Panc1 (cell line): Measurements from ENCODE around the gene EXOC6B. TPM values are rescaled to one million over a fixed set of nuclear protein-coding genes. Genes with fewer than 3 reads are reported as not detected.

Experiments used
- ATAC-seq: fragments of 200-7000 bp; cut with Tn5 transposase; 2 replicates; pipeline ENCODE4 v1.9.1; 2020; ENCODE audit warnings: mild to moderate bottlenecking, moderate library complexity
- BruUV-seq: library from RNA; stranded (reverse); fragments of 400-500 nt; replicated peaks from 2 replicates; lab custom pipeline; 2021; lab: Mats Ljungman, UMichigan
- CTCF ChIA-PET: fragments of 300-600 bp; sonication (Branson Sonifier 250); formaldehyde crosslinking; loops from one replicate; lab custom pipeline; 2022; ENCODE audit warnings: antibody characterized with exemption; lab: Charles Lee
- POLR2A ChIA-PET: fragments of 300-600 bp; sonication (Branson Sonifier 250); formaldehyde crosslinking; loops from one replicate; lab custom pipeline; 2022; ENCODE audit warnings: antibody characterized with exemption; lab: Charles Lee
- DNase-seq: peaks from one replicate; pipeline ENCODE4 v3.0.0-alpha.2; 2010; ENCODE audit warnings: low read depth, low spot score
- H3K27ac ChIP-seq: 2 replicates; pipeline ENCODE4 v1.5.1; 2011; ENCODE audit warnings: mild to moderate bottlenecking, low read length, inconsistent platforms
- H3K27me3 ChIP-seq: fragments of 200-500 bp; sonication (Bioruptor generic); 2 replicates; pipeline ENCODE4 v1.6.0; 2014; ENCODE audit warnings: low read length, inconsistent platforms; ENCODE audit not compliant: control insufficient read depth, insufficient read depth
- H3K36me3 ChIP-seq: fragments of 200-500 bp; sonication (Bioruptor generic); 2 replicates; pipeline ENCODE4 v1.5.1; 2014; ENCODE audit warnings: inconsistent platforms, mild to moderate bottlenecking, low read length, moderate library complexity; ENCODE audit not compliant: control insufficient read depth, insufficient read depth
- H3K4me1 ChIP-seq: 2 replicates; pipeline ENCODE4 v1.5.1; 2011; ENCODE audit warnings: inconsistent platforms, mild to moderate bottlenecking, low read length, moderate library complexity; ENCODE audit not compliant: control insufficient read depth, insufficient read depth
- H3K4me3 ChIP-seq, 2 experiments: 2 replicates each; pipeline ENCODE4 v1.5.1; 2011 to 2012; ENCODE audit warnings: low read depth in 2 of 2, low read length in 2 of 2, mild to moderate bottlenecking in 2 of 2, inconsistent platforms in 1 of 2, moderate library complexity in 1 of 2
- H3K9me3 ChIP-seq: fragments of 200-500 bp; sonication (Bioruptor generic); 2 replicates; pipeline ENCODE4 v1.5.1; 2014; ENCODE audit warnings: low read depth, mild to moderate bottlenecking, inconsistent platforms, low read length, moderate library complexity; ENCODE audit not compliant: control insufficient read depth, insufficient read depth
- CTCF ChIP-seq: fragments of 450-650 bp; IDR thresholded peaks from 2 replicates; pipeline ENCODE4 v1.5.1; 2017; ENCODE audit warnings: mild to moderate bottlenecking
- POLR2AphosphoS5 ChIP-seq: IDR thresholded peaks from 2 replicates; pipeline ENCODE4 v1.6.1; 2012; ENCODE audit warnings: mild to moderate bottlenecking, low read depth, low read length, moderate library complexity
- REST ChIP-seq, 2 experiments: IDR thresholded peaks; 2 replicates each; pipeline ENCODE4 v1.6.1; 2011 to 2012; ENCODE audit warnings: low read depth in 2 of 2, control low read depth in 1 of 2, low read length in 1 of 2, mild to moderate bottlenecking in 1 of 2, moderate library complexity in 1 of 2; ENCODE audit not compliant: insufficient read depth in 1 of 2
- SIN3A ChIP-seq: IDR thresholded peaks from 2 replicates; pipeline ENCODE4 v1.6.1; 2012; ENCODE audit warnings: low read depth, mild to moderate bottlenecking, low read length, moderate library complexity, borderline replicate concordance; ENCODE audit not compliant: insufficient read depth
- TCF7L2 ChIP-seq: IDR thresholded peaks from 2 replicates; pipeline ENCODE4 v1.6.1; 2011; ENCODE audit warnings: mild to moderate bottlenecking, low read depth, low read length, inconsistent platforms
- in situ Hi-C: cut with HindIII; loops from 2 replicates; pipeline ENCODE4 v1.10.0; 2016; ENCODE audit warnings: low sequenced_read_pairs, low pct_unique_long_range_greater_than_20kb
- intact Hi-C: fragments of 100-400 bp; cut with micrococcal nuclease; formaldehyde crosslinking; loops from one replicate; pipeline ENCODE4 v1.10.0; 2022; ENCODE audit not compliant: unreplicated experiment
- total RNA-seq: library from RNA; stranded (reverse); gene quantifications from one replicate; pipeline ENCODE4 v1.2.1, GENCODE V29; 2021; ENCODE audit not compliant: unreplicated experiment

EXOC6B gene
- total RNA-seq, 1 experiment from 2014 or later: 23.2 TPM

GRCh38 chr2:72843301-72843700 is 17.5 kb upstream of the EXOC6B start:
- Histone ChIP-seq H3K4me1 (no peaks in the 10 kb centered on the region), H3K4me3 (no peak overlapping the region), H3K27ac (no peak overlapping the region), H3K27me3 (peaks cover 9% of the 10 kb centered on the region; the same call in 1 of the 2 replicates), H3K9me3 (no peaks in the 10 kb centered on the region), H3K36me3 (no peaks in the 10 kb centered on the region)
- TF ChIP-seq TCF7L2 (no peak), POLR2AphosphoS5 (no peak), CTCF (no peak), SIN3A (no peak), REST (IDR thresholded peaks at IDR 0.05; ENCODE audit: insufficient read depth in 1 of 2, low read depth in 2 of 2, low read length in 1 of 2) (no peak)
- POLR2A ChIA-PET: no interaction called here
- in situ Hi-C loops (no loop called here), intact Hi-C loops (no loop called here)
- no peak for DNase-seq
- no TSS peak for BruUV-seq
- CTCF ChIA-PET: no interaction called here
- no peak for ATAC-seq

DNA sequence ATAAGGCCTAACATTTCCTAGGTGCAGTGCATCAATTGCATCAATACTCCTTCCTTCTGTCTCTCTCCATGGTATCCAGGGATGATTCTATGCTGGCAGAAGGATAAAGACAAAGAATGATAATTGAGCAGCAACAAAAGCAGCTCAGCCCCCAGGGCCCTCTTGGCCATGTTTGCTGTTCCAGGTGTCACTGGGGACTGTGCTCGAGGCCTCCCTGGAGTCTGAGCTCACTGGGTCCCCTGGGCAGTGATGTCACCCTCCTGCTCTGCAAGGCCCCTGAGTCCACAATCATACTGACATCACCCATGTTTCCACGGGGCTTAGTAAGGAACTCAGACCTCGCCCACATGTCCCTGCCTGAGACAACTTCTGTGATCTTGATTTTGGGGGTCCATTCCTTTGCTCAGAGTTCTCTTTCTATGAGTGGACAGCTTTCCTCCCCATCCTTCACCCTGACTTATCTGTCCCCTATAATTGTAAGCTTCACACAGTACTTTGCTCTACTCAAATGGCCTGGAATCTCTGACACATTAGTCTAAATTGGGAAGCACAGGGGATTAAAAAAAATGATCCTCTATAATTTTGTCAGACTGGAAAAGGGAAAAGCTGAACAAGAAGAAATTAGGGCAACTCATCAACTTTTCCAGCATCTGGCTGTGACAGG is 15.8 kb upstream of the EXOC6B start:
- Histone ChIP-seq H3K4me1 (no peaks in the 10 kb centered on the region), H3K4me3 (no peak overlapping the region), H3K27me3 (peaks cover 10% of the 10 kb centered on the region; the same call in 1 of the 2 replicates), H3K27ac (no peak overlapping the region), H3K9me3 (no peaks in the 10 kb centered on the region; the same call in 1 of the 2 replicates), H3K36me3 (no peaks in the 10 kb centered on the region)
- intact Hi-C loops (no loop called here), in situ Hi-C loops (no loop called here)
- ATAC-seq (no peak), DNase-seq (no peak)
- ChIA-PET POLR2A (interaction anchor here (0.5 kb wide), 1 partner anchor 286 kb away, joined by 4 read pairs; no protein-coding TSS in a partner anchor), CTCF (no interaction called here)
- TF ChIP-seq REST (IDR thresholded peaks at IDR 0.05; ENCODE audit: insufficient read depth in 1 of 2, low read depth in 2 of 2, low read length in 1 of 2) (peak in 1 of 2 experiments; percentile 41; a peak in 1 of 4 replicates), TCF7L2 (no peak)
- BruUV-seq: no TSS peak
